CD4-positive, CD25-positive, alpha-beta regulatory T cell (primary cell): ENCODE data around the gene BORA. TPM values are rescaled to one million over a fixed set of nuclear protein-coding genes. Genes with fewer than 3 reads are reported as not detected.

Experiments
- ATAC-seq, 2 donors: fragments of 150-1000 bp; cut with Tn5 transposase; one replicate each; pipeline ENCODE4 v1.10.0; 2021; ENCODE audit warnings: low read depth in 2 of 2, moderate number of reproducible peaks in 2 of 2, moderate library complexity in 1 of 2
- DNase-seq, 3 donors: peaks; one replicate each; pipeline versions ENCODE4 v3.0.0 to v3.0.0-alpha.2; 2012 to 2022; ENCODE audit warnings: mixed read lengths in 1 of 3
- H3K27ac ChIP-seq: one replicate; pipeline ENCODE4 v1.7.0; 2013; ENCODE audit warnings: mild to moderate bottlenecking, low read length; ENCODE audit not compliant: insufficient read depth, poor library complexity, severe bottlenecking
- H3K27me3 ChIP-seq: one replicate; pipeline ENCODE4 v1.7.0; 2013; ENCODE audit warnings: low read length; ENCODE audit not compliant: control insufficient read depth, insufficient read depth
- H3K36me3 ChIP-seq: one replicate; pipeline ENCODE4 v1.7.0; 2013; ENCODE audit warnings: mild to moderate bottlenecking, low read length, moderate library complexity; ENCODE audit not compliant: control insufficient read depth, insufficient read depth
- H3K4me1 ChIP-seq: 2 replicates; pipeline ENCODE4 v1.7.0; 2013; ENCODE audit warnings: mild to moderate bottlenecking, low read length; ENCODE audit not compliant: insufficient read depth, control insufficient read depth, poor library complexity, severe bottlenecking
- H3K4me3 ChIP-seq: one replicate; pipeline ENCODE4 v1.7.0; 2013; ENCODE audit warnings: low read depth, mild to moderate bottlenecking, low read length, moderate library complexity
- H3K9me3 ChIP-seq, 2 experiments: 1 replicate in 1 of 2; 2 replicates in 1 of 2; pipeline ENCODE4 v1.7.0; 2013; ENCODE audit warnings: low read length in 2 of 2, mild to moderate bottlenecking in 1 of 2, moderate library complexity in 1 of 2; ENCODE audit not compliant: control insufficient read depth in 2 of 2
- H3K27ac Mint-ChIP-seq, 3 donors: one replicate each; pipeline ENCODE4 v1.8.0; 2020 to 2022; ENCODE audit warnings: mild to moderate bottlenecking in 3 of 3, mixed read lengths in 3 of 3, moderate library complexity in 2 of 3
- H3K27me3 Mint-ChIP-seq: one replicate; pipeline ENCODE4 v1.8.0; 2022; ENCODE audit warnings: mild to moderate bottlenecking, mixed read lengths
- H3K36me3 Mint-ChIP-seq: one replicate; pipeline ENCODE4 v1.8.0; 2020; ENCODE audit warnings: mixed read lengths
- H3K4me1 Mint-ChIP-seq, 4 donors: one replicate each; pipeline ENCODE4 v1.8.0; 2020 to 2022; ENCODE audit warnings: mixed read lengths in 4 of 4, mild to moderate bottlenecking in 1 of 4
- H3K4me3 Mint-ChIP-seq, 4 donors: one replicate each; pipeline ENCODE4 v1.8.0; 2020 to 2022; ENCODE audit warnings: mild to moderate bottlenecking in 4 of 4, mixed read lengths in 4 of 4, moderate library complexity in 3 of 4
- H3K9me3 Mint-ChIP-seq, 7 donors: one replicate each; pipeline ENCODE4 v1.8.0; 2020 to 2022; ENCODE audit warnings: mixed read lengths in 7 of 7, mild to moderate bottlenecking in 3 of 7, moderate library complexity in 2 of 7
- polyA plus RNA-seq, 4 donors: library from polyadenylated mRNA; unstranded; fragments of 300-500 nt; fragmentation: Illumina TruSeq; gene quantifications; one replicate each; pipeline ENCODE4 v1.2.3, GENCODE V29; 2021
- total RNA-seq: library from RNA; stranded (reverse); gene quantifications from one replicate; pipeline ENCODE4 v1.2.3, GENCODE V29; 2022

BORA gene
- total and polyA plus RNA-seq, 5 donors from 2014 or later: 7.0 to 13.1 (median 10.6) TPM

DNA sequence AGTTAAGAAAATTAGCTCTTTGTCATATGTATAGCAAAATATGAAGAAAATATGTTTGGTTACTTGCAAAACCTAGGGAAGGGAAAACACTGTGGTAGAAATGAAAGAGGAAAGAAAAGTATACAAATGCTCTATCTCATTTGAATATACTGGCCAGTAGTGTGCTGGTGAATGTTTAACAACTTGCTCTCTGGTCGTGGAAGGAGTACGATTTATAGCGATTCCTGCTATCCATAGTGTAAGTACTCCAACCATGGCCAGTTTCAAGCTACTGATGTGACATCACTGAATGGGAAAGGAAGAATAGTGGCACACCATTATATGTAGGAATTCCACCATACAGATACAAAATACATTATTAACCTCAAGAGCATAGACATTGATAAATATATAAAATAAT lies 9.3 kb downstream of the BORA start:
- no peaks in the 10 kb centered on the region for H3K9me3 ChIP-seq
- Mint-ChIP-seq H3K4me3 (no peak overlapping the region), H3K9me3 (peaks cover 0 to 2% (median 0%) of the 10 kb centered on the region in 7 donors), H3K36me3 (peaks cover 41% of the 10 kb centered on the region), H3K27me3 (no peaks in the 10 kb centered on the region), H3K27ac (no peak overlapping the region), H3K4me1 (peaks cover 9 to 30% (median 26%) of the 10 kb centered on the region in 4 donors)
- H3K4me1 ChIP-seq: no peaks in the 10 kb centered on the region
- peaks cover 26% of the 10 kb centered on the region for H3K36me3 ChIP-seq
- ATAC-seq (no peak), DNase-seq (no peak)
- H3K4me3 ChIP-seq: no peak overlapping the region
- no peaks in the 10 kb centered on the region for H3K27me3 ChIP-seq
- H3K27ac ChIP-seq: no peak overlapping the region

DNA sequence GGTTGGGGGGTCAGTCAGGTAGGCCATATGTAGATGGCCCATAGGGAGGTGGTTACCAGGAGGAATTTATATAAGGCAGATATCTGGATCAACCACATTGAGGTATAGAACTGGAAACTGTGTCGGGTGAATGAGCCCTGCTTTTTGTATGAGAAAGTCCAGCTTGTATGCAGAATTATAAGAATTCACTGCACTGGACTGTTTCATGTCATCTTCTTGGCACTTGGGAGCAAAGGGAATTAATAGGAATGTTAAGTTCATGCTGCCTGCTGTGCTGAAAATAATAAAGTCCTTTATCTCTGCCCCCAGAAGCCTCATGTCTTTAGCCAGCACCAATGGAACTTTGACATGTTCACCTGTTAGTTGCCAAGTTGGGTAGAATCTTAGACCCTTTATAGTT lies 12.3 kb downstream of the BORA start:
- H3K27ac ChIP-seq: no peak overlapping the region
- H3K4me1 ChIP-seq: no peaks in the 10 kb centered on the region
- ATAC-seq (no peak), DNase-seq (no peak)
- Mint-ChIP-seq H3K4me1 (peaks cover 13 to 37% (median 16%) of the 10 kb centered on the region in 4 donors), H3K27ac (peak overlapping the region in 1 of 3 donors; percentile 24), H3K4me3 (no peak overlapping the region), H3K9me3 (no peaks in the 10 kb centered on the region), H3K27me3 (no peaks in the 10 kb centered on the region), H3K36me3 (peaks cover 34% of the 10 kb centered on the region)
- H3K9me3 ChIP-seq: no peaks in the 10 kb centered on the region
- H3K36me3 ChIP-seq: peaks cover 36% of the 10 kb centered on the region
- no peak overlapping the region for H3K4me3 ChIP-seq
- no peaks in the 10 kb centered on the region for H3K27me3 ChIP-seq

DNA sequence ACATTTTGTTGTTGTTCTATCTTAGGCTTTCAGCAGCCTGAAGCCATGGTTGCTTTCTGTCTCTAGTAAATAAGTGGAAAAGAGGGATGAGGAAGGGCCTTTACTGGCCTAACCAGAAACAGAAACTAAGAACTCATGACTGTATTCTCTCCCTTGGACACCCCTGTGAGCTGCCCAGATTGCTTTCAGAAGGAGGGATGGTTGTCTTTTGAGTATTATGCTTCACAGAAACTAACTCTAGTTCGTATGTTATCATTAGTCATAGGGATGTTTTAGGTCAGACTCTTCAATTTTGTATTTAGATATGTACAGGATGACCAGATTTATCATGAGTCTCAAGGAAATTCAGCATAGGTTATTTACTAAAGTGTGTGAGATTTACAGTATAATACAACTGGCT lies 17.5 kb downstream of the BORA start:
- no peaks in the 10 kb centered on the region for H3K9me3 ChIP-seq
- peak overlapping the region in 2 of 3 donors; percentile 34 to 63 for H3K27ac Mint-ChIP-seq
- H3K4me3 ChIP-seq: no peak overlapping the region
- H3K27ac ChIP-seq: no peak overlapping the region
- H3K27me3 Mint-ChIP-seq: no peaks in the 10 kb centered on the region
- H3K36me3 ChIP-seq: peaks cover 52% of the 10 kb centered on the region
- no peaks in the 10 kb centered on the region for H3K4me1 ChIP-seq
- H3K36me3 Mint-ChIP-seq: peaks cover 23% of the 10 kb centered on the region
- DNase-seq: no peak
- H3K27me3 ChIP-seq: no peaks in the 10 kb centered on the region
- peaks cover 30 to 39% (median 34%) of the 10 kb centered on the region in 4 donors for H3K4me1 Mint-ChIP-seq
- H3K4me3 Mint-ChIP-seq: no peak overlapping the region
- peaks cover 0 to 2% (median 0%) of the 10 kb centered on the region in 7 donors for H3K9me3 Mint-ChIP-seq
- no peak for ATAC-seq

DNA sequence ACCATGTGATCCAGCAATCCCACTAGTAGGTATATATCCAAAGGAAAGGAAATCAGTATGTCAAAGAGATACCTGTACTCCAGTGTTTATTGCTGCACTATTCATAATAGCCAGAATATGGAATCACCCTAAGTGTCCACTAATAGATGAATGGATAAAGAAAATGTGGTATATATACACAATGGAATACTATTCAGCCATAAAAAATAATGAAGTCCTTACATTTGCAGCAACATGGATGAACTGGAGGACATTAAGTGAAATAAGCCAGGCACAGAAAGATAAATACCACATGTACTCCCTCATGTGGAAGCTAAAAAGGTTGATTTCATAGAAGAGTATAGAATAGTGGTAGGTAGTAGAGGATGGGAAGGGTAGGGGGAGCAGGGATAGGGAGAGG lies 23.5 kb downstream of the BORA start:
- H3K4me3 Mint-ChIP-seq: no peak overlapping the region
- Histone ChIP-seq H3K27ac (no peak overlapping the region), H3K4me1 (no peaks in the 10 kb centered on the region), H3K36me3 (peaks cover 62% of the 10 kb centered on the region), H3K27me3 (no peaks in the 10 kb centered on the region), H3K9me3 (no peaks in the 10 kb centered on the region), H3K4me3 (no peak overlapping the region)
- peaks cover 24 to 39% (median 37%) of the 10 kb centered on the region in 4 donors for H3K4me1 Mint-ChIP-seq
- ATAC-seq (no peak), DNase-seq (no peak)
- no peaks in the 10 kb centered on the region for H3K27me3 Mint-ChIP-seq
- H3K27ac Mint-ChIP-seq: no peak overlapping the region
- H3K9me3 Mint-ChIP-seq: peaks cover 0 to 4% (median 0%) of the 10 kb centered on the region in 7 donors
- H3K36me3 Mint-ChIP-seq: peaks cover 44% of the 10 kb centered on the region

- H3K4me3 Mint-ChIP-seq: no peak overlapping the region
- H3K9me3 ChIP-seq: no peaks in the 10 kb centered on the region
- no peak overlapping the region for H3K4me3 ChIP-seq
- no peaks in the 10 kb centered on the region for H3K27me3 Mint-ChIP-seq
- no peak for ATAC-seq
- no peaks in the 10 kb centered on the region for H3K4me1 ChIP-seq
- H3K36me3 ChIP-seq: peaks cover 72% of the 10 kb centered on the region
- H3K27ac Mint-ChIP-seq: no peak overlapping the region
- H3K36me3 Mint-ChIP-seq: peaks cover 41% of the 10 kb centered on the region
- H3K27ac ChIP-seq: no peak overlapping the region
- H3K9me3 Mint-ChIP-seq: peaks cover 0 to 4% (median 0%) of the 10 kb centered on the region in 7 donors
- H3K27me3 ChIP-seq: no peaks in the 10 kb centered on the region
- peaks cover 15 to 22% (median 21%) of the 10 kb centered on the region in 4 donors for H3K4me1 Mint-ChIP-seq
- no peak for DNase-seq
Observed at GRCh38 chr13:72754111-72754510, 26.4 kb downstream of the BORA start.

- peaks cover 0 to 7% (median 3%) of the 10 kb centered on the region in 4 donors for H3K4me1 Mint-ChIP-seq
- no peak overlapping the region for H3K27ac Mint-ChIP-seq
- DNase-seq (no peak), ATAC-seq (no peak)
- H3K36me3 ChIP-seq: peaks cover 89% of the 10 kb centered on the region
- no peak overlapping the region for H3K4me3 ChIP-seq
- H3K27me3 Mint-ChIP-seq: no peaks in the 10 kb centered on the region
- H3K27me3 ChIP-seq: no peaks in the 10 kb centered on the region
- no peak overlapping the region for H3K27ac ChIP-seq
- no peaks in the 10 kb centered on the region for H3K4me1 ChIP-seq
- no peaks in the 10 kb centered on the region for H3K9me3 Mint-ChIP-seq
- peaks cover 44% of the 10 kb centered on the region for H3K36me3 Mint-ChIP-seq
- no peaks in the 10 kb centered on the region for H3K9me3 ChIP-seq
- no peak overlapping the region for H3K4me3 Mint-ChIP-seq
Observed at GRCh38 chr13:72757792-72758535, 30.2 kb downstream of the BORA start.

DNA sequence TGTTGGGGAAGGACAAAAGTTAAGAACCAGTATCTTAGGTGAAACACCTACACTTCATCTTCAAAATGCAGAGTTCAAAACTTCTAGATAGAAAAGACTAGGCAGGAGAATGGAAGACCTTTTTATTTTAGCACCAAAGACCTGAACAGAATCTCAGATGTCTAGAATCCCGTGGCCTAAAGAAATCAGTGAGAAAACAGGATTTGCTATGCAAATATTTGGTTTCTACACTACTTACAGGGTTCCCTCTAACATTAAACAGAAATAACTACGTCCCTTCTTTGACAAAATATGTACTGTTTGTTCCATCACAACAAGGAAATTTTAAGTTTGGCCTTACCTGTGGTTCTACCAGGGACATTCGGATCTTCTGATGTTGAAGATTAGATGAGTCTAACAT lies 32.5 kb downstream of the BORA start:
- ATAC-seq (no peak), DNase-seq (no peak)
- no peak overlapping the region for H3K4me3 ChIP-seq
- no peak overlapping the region for H3K27ac ChIP-seq
- Mint-ChIP-seq H3K4me1 (peaks cover 0 to 7% (median 2%) of the 10 kb centered on the region in 4 donors), H3K36me3 (peaks cover 43% of the 10 kb centered on the region), H3K9me3 (no peaks in the 10 kb centered on the region), H3K27me3 (no peaks in the 10 kb centered on the region), H3K27ac (no peak overlapping the region), H3K4me3 (no peak overlapping the region)
- H3K27me3 ChIP-seq: no peaks in the 10 kb centered on the region
- H3K9me3 ChIP-seq: no peaks in the 10 kb centered on the region
- no peaks in the 10 kb centered on the region for H3K4me1 ChIP-seq
- peaks cover 96% of the 10 kb centered on the region for H3K36me3 ChIP-seq

DNA sequence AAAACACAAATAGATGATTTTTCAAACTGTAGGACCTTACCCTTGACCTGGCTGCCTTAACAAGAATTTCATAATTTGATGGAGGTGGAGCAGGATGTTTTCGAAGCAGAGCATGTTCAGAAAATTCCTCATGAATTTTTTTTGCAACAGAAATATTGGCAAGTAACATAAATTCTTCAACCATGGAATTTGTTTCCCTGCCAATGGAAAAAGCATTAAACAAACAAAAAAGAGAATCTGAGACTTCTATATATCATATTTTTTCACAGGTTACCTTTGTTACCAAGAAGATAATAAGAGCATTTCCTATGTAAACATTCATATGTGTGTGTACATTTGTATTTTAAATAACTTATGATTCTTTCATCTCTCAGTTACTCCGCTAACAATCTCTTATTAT lies 35.7 kb downstream of the BORA start:
- H3K4me3 Mint-ChIP-seq: no peak overlapping the region
- H3K4me1 ChIP-seq: no peaks in the 10 kb centered on the region
- peaks cover 58% of the 10 kb centered on the region for H3K36me3 Mint-ChIP-seq
- ATAC-seq (no peak), DNase-seq (no peak)
- H3K4me1 Mint-ChIP-seq: peaks cover 0 to 9% (median 0%) of the 10 kb centered on the region in 4 donors
- no peak overlapping the region for H3K4me3 ChIP-seq
- no peaks in the 10 kb centered on the region for H3K27me3 Mint-ChIP-seq
- no peaks in the 10 kb centered on the region for H3K9me3 ChIP-seq
- H3K27ac Mint-ChIP-seq: no peak overlapping the region
- no peak overlapping the region for H3K27ac ChIP-seq
- H3K27me3 ChIP-seq: no peaks in the 10 kb centered on the region
- peaks cover 98% of the 10 kb centered on the region for H3K36me3 ChIP-seq
- no peaks in the 10 kb centered on the region for H3K9me3 Mint-ChIP-seq
